ENCODE data around the gene MYO15B. TPM values are rescaled to one million over a fixed set of nuclear protein-coding genes. Genes with fewer than 3 reads are reported as not detected.

MYO15B gene
- total RNA-seq, 1 experiment from 2014 or later: 7.1 TPM

DNA sequence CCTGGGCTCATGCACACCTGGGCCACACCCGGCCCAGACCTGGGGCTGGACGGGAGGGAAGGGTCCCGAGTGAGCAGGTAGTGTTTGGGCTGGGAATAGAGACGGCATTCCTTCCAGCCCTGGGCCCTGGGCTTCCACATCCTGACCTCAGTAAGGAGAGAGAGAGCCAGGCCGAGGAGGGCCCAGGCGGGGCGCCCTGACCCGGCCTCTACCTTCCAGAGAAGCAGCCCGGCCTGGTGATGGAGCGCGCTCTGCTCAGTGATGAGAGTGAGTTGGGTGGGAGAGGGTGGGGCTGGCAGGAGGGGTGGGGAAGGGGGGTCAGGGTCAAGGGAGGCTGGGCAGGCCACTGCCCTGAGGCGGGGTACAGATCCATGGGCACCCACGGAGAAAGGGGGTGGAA, 13.6 kb upstream of the MYO15B start:
- intact Hi-C loops (cut with micrococcal nuclease): no loop called here
- Histone ChIP-seq H3F3A (ENCODE audit: low read length, unreplicated experiment) (no peaks in the 10 kb centered on the region), H3K79me2 (ENCODE audit: low read length) (no peaks in the 10 kb centered on the region), H4K20me1 (ENCODE audit: low read length) (no peaks in the 10 kb centered on the region), H3K9me2 (replicated peaks; ENCODE audit: low read length) (no peaks in the 10 kb centered on the region), H3K4me1 (ENCODE audit: insufficient read depth, low read length) (no peaks in the 10 kb centered on the region), H3K4me2 (ENCODE audit: low read length) (no peak overlapping the region), H3K9ac (ENCODE audit: low read length) (no peak overlapping the region), H3K9me3 (ENCODE audit: low read length) (no peaks in the 10 kb centered on the region), H3K27ac (ENCODE audit: low read length) (no peak overlapping the region), H3K4me3 (ENCODE audit: low read length) (no peak overlapping the region), H3K27me3 (ENCODE audit: low read length) (no peaks in the 10 kb centered on the region), H2AFZ (ENCODE audit: low read length) (no peak overlapping the region), H3K36me3 (ENCODE audit: low read depth, low read length) (peaks cover 7% of the 10 kb centered on the region; the same call in 1 of the 2 replicates)
- ChIA-PET POLR2A (ENCODE audit: unreplicated experiment) (no interaction called here), CTCF (interaction anchor here (0.5 kb wide), 1 partner anchor 51 kb away, joined by 3 read pairs; no protein-coding TSS in a partner anchor)
- DNase-seq: no peak
- ATAC-seq: no peak
- TF ChIP-seq EZH2phosphoT487 (IDR thresholded peaks at IDR 0.05; ENCODE audit: borderline replicate concordance, low read length) (no peak), EZH2 (IDR thresholded peaks at IDR 0.05; ENCODE audit: low read length, unreplicated experiment) (no peak)
- TF ChIP-seq, protein P1, sequence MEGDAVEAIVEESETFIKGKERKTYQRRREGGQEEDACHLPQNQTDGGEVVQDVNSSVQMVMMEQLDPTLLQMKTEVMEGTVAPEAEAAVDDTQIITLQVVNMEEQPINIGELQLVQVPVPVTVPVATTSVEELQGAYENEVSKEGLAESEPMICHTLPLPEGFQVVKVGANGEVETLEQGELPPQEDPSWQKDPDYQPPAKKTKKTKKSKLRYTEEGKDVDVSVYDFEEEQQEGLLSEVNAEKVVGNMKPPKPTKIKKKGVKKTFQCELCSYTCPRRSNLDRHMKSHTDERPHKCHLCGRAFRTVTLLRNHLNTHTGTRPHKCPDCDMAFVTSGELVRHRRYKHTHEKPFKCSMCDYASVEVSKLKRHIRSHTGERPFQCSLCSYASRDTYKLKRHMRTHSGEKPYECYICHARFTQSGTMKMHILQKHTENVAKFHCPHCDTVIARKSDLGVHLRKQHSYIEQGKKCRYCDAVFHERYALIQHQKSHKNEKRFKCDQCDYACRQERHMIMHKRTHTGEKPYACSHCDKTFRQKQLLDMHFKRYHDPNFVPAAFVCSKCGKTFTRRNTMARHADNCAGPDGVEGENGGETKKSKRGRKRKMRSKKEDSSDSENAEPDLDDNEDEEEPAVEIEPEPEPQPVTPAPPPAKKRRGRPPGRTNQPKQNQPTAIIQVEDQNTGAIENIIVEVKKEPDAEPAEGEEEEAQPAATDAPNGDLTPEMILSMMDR (conservative IDR thresholded peaks at IDR 0.05; ENCODE audit: low read depth, low read length): no peak
- BruUV-seq (replicated peaks): no TSS peak

DNA sequence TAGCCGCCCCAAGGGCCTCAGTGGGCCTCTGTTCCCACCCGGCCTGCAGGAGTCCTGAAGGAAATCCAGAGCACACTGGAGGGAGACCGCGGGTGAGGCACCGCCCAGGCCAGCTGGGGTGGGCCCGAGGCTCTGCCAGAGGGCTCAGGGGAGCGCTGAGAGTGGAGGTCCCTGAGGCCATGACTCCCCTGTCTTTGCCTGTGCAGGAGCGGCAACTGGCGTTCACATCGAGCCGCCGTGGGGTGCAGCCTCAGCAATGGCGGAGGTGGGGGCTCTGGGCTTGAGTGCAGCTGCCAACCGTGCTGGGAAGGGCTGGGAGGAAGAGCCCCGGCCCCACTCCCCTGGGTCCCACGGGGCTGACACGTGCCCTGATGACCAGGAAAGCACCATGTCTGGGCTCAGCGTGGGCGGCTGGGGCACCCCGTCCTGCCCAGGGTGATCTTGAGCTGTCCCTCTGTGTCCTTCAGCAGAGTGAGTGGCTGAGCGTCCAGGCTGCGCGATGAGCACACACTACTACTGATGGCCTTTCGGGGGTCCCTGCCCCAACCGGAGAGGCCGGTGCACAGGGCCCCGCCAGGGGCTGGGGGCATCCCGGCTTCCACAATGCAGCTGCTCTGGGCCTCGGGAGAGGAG, 13.1 kb upstream of the MYO15B start:
- peaks cover 5% of the 10 kb centered on the region; the same call in 1 of the 2 replicates for H3K36me3 ChIP-seq (ENCODE audit: low read depth, low read length)
- no peak overlapping the region for H3K9ac ChIP-seq (ENCODE audit: low read length)
- no peak overlapping the region for H2AFZ ChIP-seq (ENCODE audit: low read length)
- H4K20me1 ChIP-seq (ENCODE audit: low read length): no peaks in the 10 kb centered on the region
- intact Hi-C loops (cut with micrococcal nuclease): no loop called here
- no peak for TF ChIP-seq EZH2 (IDR thresholded peaks at IDR 0.05; ENCODE audit: low read length, unreplicated experiment)
- no peak for TF ChIP-seq EZH2phosphoT487 (IDR thresholded peaks at IDR 0.05; ENCODE audit: borderline replicate concordance, low read length)
- TF ChIP-seq, protein P1 (conservative IDR thresholded peaks at IDR 0.05; ENCODE audit: low read depth, low read length): no peak
- H3K9me3 ChIP-seq (ENCODE audit: low read length): no peaks in the 10 kb centered on the region
- H3K79me2 ChIP-seq (ENCODE audit: low read length): no peaks in the 10 kb centered on the region
- H3K4me2 ChIP-seq (ENCODE audit: low read length): no peak overlapping the region
- H3F3A ChIP-seq (ENCODE audit: low read length, unreplicated experiment): no peaks in the 10 kb centered on the region
- POLR2A ChIA-PET (ENCODE audit: unreplicated experiment): no interaction called here
- CTCF ChIA-PET: interaction anchor here (0.5 kb wide), 1 partner anchor 51 kb away, joined by 3 read pairs; no protein-coding TSS in a partner anchor
- no peak overlapping the region for H3K27ac ChIP-seq (ENCODE audit: low read length)
- no peaks in the 10 kb centered on the region for H3K27me3 ChIP-seq (ENCODE audit: low read length)
- BruUV-seq (replicated peaks): TSS peak; percentile 23
- no peak for ATAC-seq
- H3K4me1 ChIP-seq (ENCODE audit: insufficient read depth, low read length): no peaks in the 10 kb centered on the region
- H3K9me2 ChIP-seq (replicated peaks; ENCODE audit: low read length): no peaks in the 10 kb centered on the region
- no peak overlapping the region for H3K4me3 ChIP-seq (ENCODE audit: low read length)
- DNase-seq: no peak

DNA sequence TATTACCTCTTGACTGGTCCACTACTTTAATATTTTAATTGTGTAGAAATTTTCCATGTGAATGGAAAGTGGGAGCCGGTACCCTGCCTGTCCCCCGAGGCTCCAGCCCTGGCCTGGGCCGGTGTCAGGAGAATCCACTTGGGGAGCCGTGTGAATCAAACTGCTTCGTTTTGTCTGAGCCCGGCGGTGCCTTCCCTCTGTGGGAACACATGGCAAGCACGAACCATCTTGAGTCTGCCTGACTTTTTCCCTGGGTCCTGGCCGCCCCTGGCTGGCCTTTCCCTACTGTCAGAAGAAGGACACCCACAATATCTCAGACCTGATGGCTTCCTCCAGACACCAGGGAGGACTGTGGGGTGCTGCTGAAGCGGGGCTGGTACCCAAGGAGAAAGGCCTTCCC, 12.4 kb upstream of the MYO15B start:
- Histone ChIP-seq H4K20me1 (ENCODE audit: low read length) (no peaks in the 10 kb centered on the region), H3K27me3 (ENCODE audit: low read length) (no peaks in the 10 kb centered on the region), H3F3A (ENCODE audit: low read length, unreplicated experiment) (no peaks in the 10 kb centered on the region), H3K4me1 (ENCODE audit: insufficient read depth, low read length) (no peaks in the 10 kb centered on the region), H3K9me3 (ENCODE audit: low read length) (no peaks in the 10 kb centered on the region), H3K36me3 (ENCODE audit: low read depth, low read length) (peaks cover 1% of the 10 kb centered on the region; the same call in 1 of the 2 replicates), H2AFZ (ENCODE audit: low read length) (no peak overlapping the region), H3K79me2 (ENCODE audit: low read length) (no peaks in the 10 kb centered on the region), H3K9ac (ENCODE audit: low read length) (no peak overlapping the region), H3K4me3 (ENCODE audit: low read length) (no peak overlapping the region), H3K27ac (ENCODE audit: low read length) (no peak overlapping the region), H3K9me2 (replicated peaks; ENCODE audit: low read length) (no peaks in the 10 kb centered on the region), H3K4me2 (ENCODE audit: low read length) (no peak overlapping the region)
- TF ChIP-seq, protein P1 (conservative IDR thresholded peaks at IDR 0.05; ENCODE audit: low read depth, low read length): no peak
- TF ChIP-seq EZH2 (IDR thresholded peaks at IDR 0.05; ENCODE audit: low read length, unreplicated experiment): no peak
- no peak for TF ChIP-seq EZH2phosphoT487 (IDR thresholded peaks at IDR 0.05; ENCODE audit: borderline replicate concordance, low read length)
- intact Hi-C loops (cut with micrococcal nuclease): no loop called here
- BruUV-seq (replicated peaks): no TSS peak
- ChIA-PET POLR2A (ENCODE audit: unreplicated experiment) (no interaction called here), CTCF (no interaction called here)
- no peak for DNase-seq
- ATAC-seq: no peak

Measured in PC-3 (cell line).